Neural crest cell (in vitro differentiated cells): ENCODE results near the gene GNAL. TPM values are rescaled to one million over a fixed set of nuclear protein-coding genes. Genes with fewer than 3 reads are reported as not detected.

ENCODE experiments used
- DNase-seq: peaks from one replicate; pipeline ENCODE4 v3.0.0; 2021; ENCODE audit warnings: low read depth, mixed read lengths, low spot score
- H3K27ac Mint-ChIP-seq: one replicate; pipeline ENCODE4 v1.8.0; 2021; ENCODE audit warnings: mild to moderate bottlenecking, mixed read lengths; ENCODE audit not compliant: unreplicated experiment
- H3K27me3 Mint-ChIP-seq: 2 replicates; pipeline ENCODE4 v1.8.0; 2021; ENCODE audit warnings: low read depth, mild to moderate bottlenecking, mixed read lengths
- H3K36me3 Mint-ChIP-seq: 2 replicates; pipeline ENCODE4 v1.8.0; 2021; ENCODE audit warnings: low read depth, mild to moderate bottlenecking, mixed read lengths
- H3K4me1 Mint-ChIP-seq: 2 replicates; pipeline ENCODE4 v1.8.0; 2021; ENCODE audit warnings: mixed read lengths
- H3K4me3 Mint-ChIP-seq: one replicate; pipeline ENCODE4 v1.8.0; 2021; ENCODE audit warnings: mild to moderate bottlenecking, mixed read lengths
- H3K9me3 Mint-ChIP-seq: 2 replicates; pipeline ENCODE4 v1.8.0; 2021; ENCODE audit warnings: mixed read lengths
- total RNA-seq: library from RNA; stranded (reverse); gene quantifications from 2 replicates; pipeline ENCODE4 v1.2.1, GENCODE V29; 2021
- TF ChIP-seq, protein P1 (sequence below): fragments of 200-600 bp; sonication (generic); conservative IDR thresholded peaks from 2 replicates; pipeline ENCODE4 v1.5.0; 2021; ENCODE audit warnings: antibody characterized with exemption, mild to moderate bottlenecking

GNAL gene
- total RNA-seq, 1 donor from 2014 or later = 20.4 TPM

DNA sequence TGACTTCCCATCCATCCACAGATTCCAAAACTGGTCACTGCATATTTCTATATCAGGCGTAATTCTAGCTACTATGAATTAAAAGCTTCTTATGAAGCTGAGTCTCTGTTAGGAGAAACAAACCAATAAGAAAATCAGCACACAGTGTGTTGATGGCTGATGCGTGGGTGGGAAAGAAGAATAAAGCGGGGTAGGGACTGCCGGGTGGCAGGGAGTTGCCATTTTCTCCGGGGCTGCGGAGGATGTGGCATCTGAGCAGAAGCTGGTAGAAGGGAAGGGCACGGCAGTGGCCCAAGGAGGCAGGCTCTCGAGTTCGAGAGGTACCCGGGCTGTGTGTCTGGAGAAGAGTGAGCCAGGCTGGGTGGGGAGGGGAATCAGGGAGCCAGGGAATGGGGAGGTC lies 113.5 kb downstream of the GNAL start:
- Mint-ChIP-seq H3K4me3 (no peak overlapping the region), H3K27ac (no peak overlapping the region), H3K27me3 (no peaks in the 10 kb centered on the region), H3K36me3 (no peaks in the 10 kb centered on the region), H3K9me3 (no peaks in the 10 kb centered on the region), H3K4me1 (peaks cover 21% of the 10 kb centered on the region)
- TF ChIP-seq, protein P1, sequence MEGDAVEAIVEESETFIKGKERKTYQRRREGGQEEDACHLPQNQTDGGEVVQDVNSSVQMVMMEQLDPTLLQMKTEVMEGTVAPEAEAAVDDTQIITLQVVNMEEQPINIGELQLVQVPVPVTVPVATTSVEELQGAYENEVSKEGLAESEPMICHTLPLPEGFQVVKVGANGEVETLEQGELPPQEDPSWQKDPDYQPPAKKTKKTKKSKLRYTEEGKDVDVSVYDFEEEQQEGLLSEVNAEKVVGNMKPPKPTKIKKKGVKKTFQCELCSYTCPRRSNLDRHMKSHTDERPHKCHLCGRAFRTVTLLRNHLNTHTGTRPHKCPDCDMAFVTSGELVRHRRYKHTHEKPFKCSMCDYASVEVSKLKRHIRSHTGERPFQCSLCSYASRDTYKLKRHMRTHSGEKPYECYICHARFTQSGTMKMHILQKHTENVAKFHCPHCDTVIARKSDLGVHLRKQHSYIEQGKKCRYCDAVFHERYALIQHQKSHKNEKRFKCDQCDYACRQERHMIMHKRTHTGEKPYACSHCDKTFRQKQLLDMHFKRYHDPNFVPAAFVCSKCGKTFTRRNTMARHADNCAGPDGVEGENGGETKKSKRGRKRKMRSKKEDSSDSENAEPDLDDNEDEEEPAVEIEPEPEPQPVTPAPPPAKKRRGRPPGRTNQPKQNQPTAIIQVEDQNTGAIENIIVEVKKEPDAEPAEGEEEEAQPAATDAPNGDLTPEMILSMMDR = no peak
- DNase-seq = no peak

DNA sequence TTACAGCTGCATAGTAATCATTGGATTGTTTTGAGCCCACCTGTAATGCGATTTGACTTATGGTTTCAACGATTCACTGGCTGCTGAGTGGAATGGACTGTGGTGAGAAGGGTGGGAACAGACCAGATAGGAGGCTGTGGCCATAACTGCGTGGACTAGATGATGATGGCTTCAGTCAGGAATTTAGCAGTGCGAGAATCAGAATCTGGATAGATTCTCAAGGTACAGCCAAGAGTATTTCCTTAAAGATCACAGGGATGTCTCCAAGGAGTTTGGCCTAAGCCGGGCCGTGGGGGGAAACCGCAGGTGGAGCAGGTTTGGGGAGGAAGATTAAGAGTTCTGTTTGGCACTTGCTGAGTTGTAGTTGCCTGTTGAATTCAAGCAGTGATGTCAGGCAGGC lies 118.2 kb downstream of the GNAL start:
- Mint-ChIP-seq H3K4me3 (no peak overlapping the region), H3K9me3 (no peaks in the 10 kb centered on the region), H3K4me1 (peaks cover 3% of the 10 kb centered on the region), H3K36me3 (no peaks in the 10 kb centered on the region), H3K27ac (no peak overlapping the region), H3K27me3 (no peaks in the 10 kb centered on the region)
- TF ChIP-seq, protein P1 = no peak
- no peak for DNase-seq

DNA sequence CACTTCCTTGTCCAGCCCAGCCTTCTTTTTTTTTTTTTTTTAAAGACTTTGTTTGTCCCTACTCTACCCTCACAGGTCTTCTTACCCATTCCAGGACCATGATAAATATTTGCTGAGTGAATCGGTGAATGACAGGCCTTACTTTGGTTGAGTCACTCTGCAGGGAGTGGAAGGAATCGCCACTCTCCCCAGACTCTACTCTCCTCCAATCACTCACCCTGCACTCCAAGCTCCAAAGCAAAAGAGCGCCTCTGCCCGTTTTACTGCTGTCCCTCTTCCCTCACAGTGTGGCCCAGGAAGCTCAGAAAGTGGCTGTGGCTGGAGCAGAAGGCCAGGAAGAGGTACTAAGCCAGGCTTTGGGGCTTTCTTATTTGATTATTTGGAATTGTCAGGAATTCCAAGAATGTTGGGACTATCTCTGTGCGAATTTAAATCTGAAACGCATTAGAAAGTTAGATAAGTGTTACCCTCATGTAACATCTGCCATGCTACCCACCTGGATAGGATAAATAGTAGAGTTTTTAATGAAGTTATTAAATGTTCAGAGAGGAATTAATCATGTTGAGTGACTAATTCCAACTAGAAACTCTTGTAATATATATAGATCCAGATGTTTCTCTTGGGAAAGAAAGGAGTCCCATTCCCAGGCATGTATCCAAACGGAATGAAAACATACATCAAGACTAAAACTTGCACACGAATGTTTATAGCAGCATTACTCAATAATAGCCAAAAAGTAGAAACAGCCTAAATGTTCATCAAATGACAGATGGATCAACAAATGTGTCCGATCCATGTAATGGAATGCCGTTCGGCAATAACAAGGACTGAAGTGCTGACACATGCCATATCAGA lies 119.2 kb downstream of the GNAL start:
- TF ChIP-seq, protein P1 = no peak
- no peaks in the 10 kb centered on the region for H3K4me1 Mint-ChIP-seq
- no peak for DNase-seq
- no peak overlapping the region for H3K27ac Mint-ChIP-seq
- H3K4me3 Mint-ChIP-seq = no peak overlapping the region
- no peaks in the 10 kb centered on the region for H3K36me3 Mint-ChIP-seq
- H3K27me3 Mint-ChIP-seq = no peaks in the 10 kb centered on the region
- H3K9me3 Mint-ChIP-seq = no peaks in the 10 kb centered on the region

DNA sequence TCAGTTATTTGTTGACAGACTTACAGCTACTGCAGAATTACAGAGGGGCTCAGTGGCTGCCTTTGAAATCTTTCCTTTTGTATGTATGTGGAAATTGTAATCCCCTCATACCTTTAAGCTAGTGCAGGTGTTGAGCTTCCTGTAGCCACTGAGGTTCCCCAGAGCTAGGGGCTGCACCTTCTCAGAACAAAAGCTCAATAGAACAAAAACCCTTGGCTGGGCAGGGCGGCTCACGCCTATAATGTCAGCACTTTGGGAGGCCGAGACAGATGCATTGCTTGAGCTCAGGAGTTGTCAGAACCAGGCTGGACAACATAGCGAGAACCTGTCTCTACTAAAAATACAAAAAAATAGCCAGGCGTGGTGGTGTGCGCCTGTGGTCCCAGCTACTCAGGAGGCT lies 120.8 kb downstream of the GNAL start:
- H3K27me3 Mint-ChIP-seq = no peaks in the 10 kb centered on the region
- no peak overlapping the region for H3K4me3 Mint-ChIP-seq

DNA sequence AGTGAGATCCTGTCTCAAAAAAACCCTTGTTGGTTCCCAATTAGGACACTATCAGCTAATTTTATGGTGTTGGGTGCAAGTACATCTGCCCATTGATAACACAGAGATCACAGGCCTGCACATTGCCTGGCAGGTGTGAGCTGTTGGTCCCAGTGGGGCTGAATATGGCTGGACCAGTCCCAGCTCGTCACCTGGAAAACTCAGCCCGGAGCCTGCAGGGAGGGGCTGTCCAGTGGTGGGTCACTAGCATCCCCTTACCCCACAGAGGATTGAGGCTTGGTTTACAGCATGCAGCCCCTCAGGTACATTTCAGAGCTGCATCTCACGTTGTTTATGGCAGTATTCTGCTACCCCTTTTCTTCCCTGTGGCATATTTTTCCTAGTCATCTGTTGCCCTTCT lies 121.3 kb downstream of the GNAL start:
- Mint-ChIP-seq H3K4me3 (no peak overlapping the region), H3K36me3 (no peaks in the 10 kb centered on the region), H3K4me1 (no peaks in the 10 kb centered on the region), H3K9me3 (no peaks in the 10 kb centered on the region), H3K27me3 (no peaks in the 10 kb centered on the region), H3K27ac (no peak overlapping the region)
- TF ChIP-seq, protein P1 = no peak
- DNase-seq = no peak

More for the DNA sequence above, 120.8 kb downstream of the GNAL start:
- H3K36me3 Mint-ChIP-seq = no peaks in the 10 kb centered on the region
- DNase-seq = no peak
- H3K9me3 Mint-ChIP-seq = no peaks in the 10 kb centered on the region
- TF ChIP-seq, protein P1 = no peak
- H3K4me1 Mint-ChIP-seq = no peaks in the 10 kb centered on the region
- H3K27ac Mint-ChIP-seq = no peak overlapping the region
